Muscle layer of colon (tissue), 2 donors: ENCODE data around the gene BLTP3B.

Experiments used
- H3K27ac ChIP-seq: one replicate; pipeline ENCODE4 v1.7.0; 2013; ENCODE audit warnings: low read depth, mild to moderate bottlenecking, low read length, moderate library complexity
- H3K27me3 ChIP-seq, 2 donors: one replicate each; pipeline ENCODE4 v1.7.0; 2013; ENCODE audit warnings: low read length in 2 of 2, mild to moderate bottlenecking in 2 of 2; ENCODE audit not compliant: insufficient read depth in 2 of 2, control insufficient read depth in 1 of 2
- H3K36me3 ChIP-seq: one replicate; pipeline ENCODE4 v1.7.0; 2013; ENCODE audit warnings: mild to moderate bottlenecking, low read length; ENCODE audit not compliant: insufficient read depth
- H3K4me1 ChIP-seq: one replicate; pipeline ENCODE4 v1.7.0; 2013; ENCODE audit warnings: mild to moderate bottlenecking, low read length; ENCODE audit not compliant: insufficient read depth
- H3K4me3 ChIP-seq, 2 donors: one replicate each; pipeline ENCODE4 v1.7.0; 2013; ENCODE audit warnings: low read length in 2 of 2, low read depth in 1 of 2, mild to moderate bottlenecking in 1 of 2, moderate library complexity in 1 of 2
- H3K9ac ChIP-seq: one replicate; pipeline ENCODE4 v1.7.0; 2013; ENCODE audit warnings: low read length
- H3K9me3 ChIP-seq: one replicate; pipeline ENCODE4 v1.7.0; 2013; ENCODE audit warnings: mild to moderate bottlenecking, low read length
- donor health status: abdominal sarcoma.
- donor health status: Adenocarcinoma of cecum.

BLTP3B gene

DNA sequence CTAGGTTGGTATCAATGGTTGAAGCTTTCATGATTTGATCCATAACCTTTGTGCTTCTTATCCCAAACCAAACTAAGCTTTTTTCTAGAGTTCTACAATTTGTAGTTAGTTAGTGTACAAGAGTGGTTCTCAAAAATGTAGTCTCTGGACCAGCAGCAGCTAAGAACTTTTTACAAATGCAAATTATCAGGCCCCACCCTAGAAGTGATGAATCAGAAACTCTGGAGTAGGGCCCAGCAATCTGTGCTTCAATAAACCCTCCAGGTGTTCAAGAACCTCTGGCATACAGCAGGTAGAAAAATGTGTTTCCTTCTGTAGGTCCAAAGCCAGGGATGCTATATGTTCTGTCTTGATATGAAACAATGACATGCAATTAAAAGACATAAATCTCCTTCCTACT, 31.8 kb upstream of the BLTP3B start:
- Histone ChIP-seq H3K4me3 (no peak overlapping the region), H3K27ac (no peak overlapping the region), H3K9me3 (no peaks in the 10 kb centered on the region), H3K27me3 (no peaks in the 10 kb centered on the region), H3K4me1 (peaks cover 14% of the 10 kb centered on the region), H3K9ac (no peak overlapping the region), H3K36me3 (no peaks in the 10 kb centered on the region)

DNA sequence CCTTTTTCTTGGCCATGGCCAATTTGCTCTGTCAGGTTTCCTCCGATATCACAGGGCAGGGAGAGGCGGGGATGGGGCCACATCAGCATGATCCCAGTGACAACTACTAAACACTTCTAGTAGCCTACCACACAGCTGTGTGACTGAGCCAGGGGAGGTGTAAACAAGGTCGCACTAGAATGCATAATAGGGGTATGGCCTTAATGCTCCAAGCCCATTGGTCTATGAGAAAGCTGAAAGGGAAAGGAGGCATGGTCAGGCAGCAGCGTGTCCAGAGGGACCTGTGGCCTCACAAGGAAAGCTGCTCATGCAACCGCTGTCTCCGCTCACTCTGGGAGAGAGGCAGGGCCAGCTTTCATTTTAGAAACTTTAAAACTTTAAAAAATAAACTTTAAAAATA, 30.4 kb upstream of the BLTP3B start:
- H3K9ac ChIP-seq: no peak overlapping the region
- H3K4me1 ChIP-seq: peaks cover 14% of the 10 kb centered on the region
- no peaks in the 10 kb centered on the region for H3K27me3 ChIP-seq
- H3K9me3 ChIP-seq: no peaks in the 10 kb centered on the region
- H3K27ac ChIP-seq: no peak overlapping the region
- no peaks in the 10 kb centered on the region for H3K36me3 ChIP-seq
- no peak overlapping the region for H3K4me3 ChIP-seq

DNA sequence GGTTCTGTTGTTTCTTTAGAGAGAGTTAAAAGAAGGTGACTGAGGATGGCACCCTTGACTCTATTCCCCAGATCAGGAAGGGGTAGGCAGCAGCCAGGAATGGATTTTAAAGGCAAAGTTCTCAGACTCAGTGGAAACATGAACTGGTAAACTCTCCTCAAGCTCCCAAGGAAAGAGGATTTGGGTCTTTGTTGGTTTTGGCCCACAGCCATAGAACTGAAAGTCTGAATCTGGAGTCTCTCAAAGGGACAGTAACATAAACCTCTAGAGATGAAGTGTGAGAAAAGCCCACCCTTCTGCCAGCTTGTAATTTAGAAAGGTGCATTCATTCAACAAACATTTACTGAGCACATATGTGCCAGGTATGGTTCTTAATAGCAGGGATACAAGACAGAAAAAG, 28.6 kb upstream of the BLTP3B start:
- Histone ChIP-seq H3K27me3 (no peaks in the 10 kb centered on the region), H3K4me1 (peaks cover 14% of the 10 kb centered on the region), H3K9ac (no peak overlapping the region), H3K9me3 (no peaks in the 10 kb centered on the region), H3K27ac (no peak overlapping the region), H3K36me3 (no peaks in the 10 kb centered on the region), H3K4me3 (no peak overlapping the region)

GRCh38 chr12:100170313-100170858, 27.7 kb upstream of the BLTP3B start:
- H3K27me3 ChIP-seq: no peaks in the 10 kb centered on the region
- H3K4me1 ChIP-seq: peaks cover 14% of the 10 kb centered on the region
- H3K36me3 ChIP-seq: no peaks in the 10 kb centered on the region
- no peak overlapping the region for H3K9ac ChIP-seq
- H3K27ac ChIP-seq: peak overlapping the region; percentile 55
- H3K9me3 ChIP-seq: no peaks in the 10 kb centered on the region
- H3K4me3 ChIP-seq: no peak overlapping the region

GRCh38 chr12:100169345-100169744, 26.7 kb upstream of the BLTP3B start:
- Histone ChIP-seq H3K27me3 (no peaks in the 10 kb centered on the region), H3K36me3 (no peaks in the 10 kb centered on the region), H3K27ac (no peak overlapping the region), H3K9me3 (no peaks in the 10 kb centered on the region), H3K9ac (no peak overlapping the region), H3K4me3 (no peak overlapping the region), H3K4me1 (peaks cover 16% of the 10 kb centered on the region)

- H3K4me3 ChIP-seq: no peak overlapping the region
- no peaks in the 10 kb centered on the region for H3K36me3 ChIP-seq
- peaks cover 21% of the 10 kb centered on the region for H3K4me1 ChIP-seq
- no peaks in the 10 kb centered on the region for H3K9me3 ChIP-seq
- H3K27me3 ChIP-seq: no peaks in the 10 kb centered on the region
- H3K27ac ChIP-seq: no peak overlapping the region
- H3K9ac ChIP-seq: no peak overlapping the region
Observed at GRCh38 chr12:100168562-100168961, 25.9 kb upstream of the BLTP3B start.

DNA sequence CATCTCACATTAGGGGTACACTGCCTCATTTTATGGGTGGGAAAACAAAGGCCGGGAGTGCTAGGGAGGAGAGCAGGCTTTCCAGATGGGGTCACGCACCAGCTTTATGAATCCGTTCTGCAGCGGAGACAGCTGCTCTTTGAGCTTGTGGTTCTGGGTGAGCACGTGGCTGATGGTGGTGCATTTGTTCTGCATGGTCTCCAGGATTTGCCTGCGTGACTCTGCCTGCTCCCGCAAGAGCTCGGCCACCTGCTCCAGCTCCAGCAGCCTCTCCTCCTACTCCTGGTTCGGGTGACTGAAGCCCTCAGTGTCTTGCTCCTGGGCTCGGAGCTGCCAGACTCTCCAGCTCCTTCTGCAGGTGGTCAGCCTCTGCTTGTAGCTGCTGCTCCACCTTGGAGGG, 23.6 kb upstream of the BLTP3B start:
- no peaks in the 10 kb centered on the region for H3K9me3 ChIP-seq
- no peak overlapping the region for H3K27ac ChIP-seq
- H3K27me3 ChIP-seq: no peaks in the 10 kb centered on the region
- no peak overlapping the region for H3K9ac ChIP-seq
- H3K4me1 ChIP-seq: peaks cover 20% of the 10 kb centered on the region
- H3K4me3 ChIP-seq: no peak overlapping the region
- H3K36me3 ChIP-seq: no peaks in the 10 kb centered on the region

DNA sequence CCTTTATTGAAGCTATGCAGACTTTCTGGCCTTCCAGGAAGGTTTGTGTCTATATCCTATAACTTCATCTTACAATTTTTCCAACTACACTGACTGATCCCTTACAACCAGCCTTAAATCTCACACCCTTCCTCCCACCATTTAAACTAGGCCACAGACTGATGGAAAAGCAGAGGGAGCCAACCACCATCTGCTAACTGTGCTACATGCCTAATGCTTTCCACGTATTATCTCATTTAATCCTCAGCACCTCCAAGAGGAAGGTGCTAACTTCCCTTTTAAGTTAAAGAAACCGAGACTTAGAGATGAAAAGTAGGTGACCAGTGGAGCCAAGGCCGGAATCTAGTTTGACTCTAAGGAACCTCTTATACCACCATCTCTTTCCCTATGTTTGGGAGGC, 22.7 kb upstream of the BLTP3B start:
- Histone ChIP-seq H3K9me3 (no peaks in the 10 kb centered on the region), H3K27me3 (no peaks in the 10 kb centered on the region), H3K36me3 (no peaks in the 10 kb centered on the region), H3K4me3 (no peak overlapping the region), H3K27ac (no peak overlapping the region), H3K9ac (no peak overlapping the region), H3K4me1 (peaks cover 11% of the 10 kb centered on the region)

DNA sequence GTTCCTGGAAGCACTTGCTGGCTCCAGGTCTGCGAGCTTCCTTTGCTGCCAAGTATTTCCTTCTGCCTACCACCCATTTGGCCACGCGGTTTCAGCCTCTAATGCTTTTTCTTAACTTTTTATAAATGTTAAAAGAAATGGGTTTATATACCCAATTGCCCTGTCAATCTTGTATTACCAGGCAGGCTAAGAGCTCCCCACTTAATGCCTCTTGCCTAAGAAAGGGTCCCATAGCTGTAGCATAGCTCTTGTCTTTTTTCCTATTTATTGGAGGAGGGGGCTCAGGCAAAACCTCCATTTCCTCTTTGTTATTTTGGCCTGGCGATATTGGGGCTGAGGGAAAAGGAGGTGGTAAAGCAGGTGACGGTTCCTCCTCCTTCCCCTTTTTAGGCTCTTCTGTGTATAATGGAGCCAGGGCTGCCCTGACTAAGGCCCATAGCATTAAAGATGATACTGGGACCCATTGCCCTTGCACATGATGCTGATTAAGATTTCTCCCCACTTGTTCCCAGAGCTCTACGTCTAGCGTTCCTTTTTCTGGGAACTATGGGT, 21.6 kb upstream of the BLTP3B start:
- H3K27me3 ChIP-seq: no peaks in the 10 kb centered on the region
- H3K4me3 ChIP-seq: peak overlapping the region in 1 of 2 donors; percentile 16
- H3K4me1 ChIP-seq: peaks cover 7% of the 10 kb centered on the region
- H3K36me3 ChIP-seq: no peaks in the 10 kb centered on the region
- H3K9me3 ChIP-seq: no peaks in the 10 kb centered on the region
- H3K27ac ChIP-seq: no peak overlapping the region
- H3K9ac ChIP-seq: no peak overlapping the region

DNA sequence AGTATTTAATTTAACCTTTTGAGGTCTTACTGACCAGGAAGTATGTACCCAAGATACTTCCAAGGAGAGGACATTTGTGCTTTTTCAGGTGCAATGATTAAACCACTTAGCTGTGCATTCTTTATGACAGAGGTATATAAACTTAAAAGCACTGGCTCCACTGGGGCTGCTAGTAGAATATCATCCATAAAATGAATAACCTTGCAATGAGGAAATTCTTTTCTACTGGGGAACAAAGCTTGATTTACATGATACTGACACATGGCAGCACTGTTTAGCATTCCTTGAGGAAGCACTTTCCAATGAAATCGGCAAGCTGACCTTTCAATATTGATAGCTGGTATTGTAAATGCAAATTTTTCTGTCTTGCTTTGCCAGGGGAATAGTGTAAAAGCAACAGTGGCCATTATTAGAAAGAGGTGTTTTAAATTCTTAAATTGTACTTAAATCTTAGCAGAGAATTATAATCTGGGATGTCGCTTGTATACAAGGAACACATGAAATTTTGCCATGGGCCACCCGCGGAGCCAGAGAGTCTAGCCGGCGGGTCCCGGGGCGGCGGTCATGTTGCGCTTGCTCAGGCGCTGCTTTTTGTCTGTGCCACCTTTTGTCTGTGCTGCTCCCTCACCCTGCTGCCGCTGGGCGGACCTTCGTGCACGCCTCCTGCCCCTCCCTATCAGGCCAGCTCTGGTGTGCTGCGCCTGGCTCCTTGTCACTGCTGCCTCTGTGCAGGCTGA, 20.9 kb upstream of the BLTP3B start:
- H3K9ac ChIP-seq: no peak overlapping the region

GRCh38 chr12:100159391-100160104, 16.9 kb upstream of the BLTP3B start:
- Histone ChIP-seq H3K4me3 (no peak overlapping the region), H3K27ac (no peak overlapping the region), H3K27me3 (no peaks in the 10 kb centered on the region), H3K9me3 (no peaks in the 10 kb centered on the region), H3K4me1 (peaks cover 7% of the 10 kb centered on the region), H3K36me3 (no peaks in the 10 kb centered on the region), H3K9ac (no peak overlapping the region)

More for the DNA sequence above, 20.9 kb upstream of the BLTP3B start:
- H3K36me3 ChIP-seq: no peaks in the 10 kb centered on the region
- H3K27ac ChIP-seq: no peak overlapping the region
- no peaks in the 10 kb centered on the region for H3K27me3 ChIP-seq
- H3K4me1 ChIP-seq: peaks cover 7% of the 10 kb centered on the region
- peak overlapping the region in 1 of 2 donors; percentile 16 for H3K4me3 ChIP-seq
- no peaks in the 10 kb centered on the region for H3K9me3 ChIP-seq
